BLaER1 treated with 17β-estradiol and CSF1 and Interleukin-3, amounts not matched to agents 10 nM and 100 nM (cell line): Measurements from ENCODE around the gene FADS2.
"Not testable (repeated sequence)": the region's sequence is repeated elsewhere in the genome, so short reads cannot be mapped to it uniquely, and the experiment has no call there.

Experiments used
- H3K27ac ChIP-seq, 11 experiments: shearing (Covaris generic); formaldehyde crosslinking; 2 replicates each; pipeline ENCODE4 v1.8.1; 2022
- H3K27me3 ChIP-seq, 11 experiments: shearing (Covaris generic); formaldehyde crosslinking; 2 replicates each; pipeline ENCODE4 v1.8.1; 2022
- H3K36me3 ChIP-seq, 11 experiments: shearing (Covaris generic); formaldehyde crosslinking; 2 replicates each; pipeline ENCODE4 v1.8.1; 2022
- H3K4me1 ChIP-seq, 10 experiments: shearing (Covaris generic); formaldehyde crosslinking; 2 replicates each; pipeline ENCODE4 v1.8.1; 2022
- H3K4me2 ChIP-seq, 11 experiments: shearing (Covaris generic); formaldehyde crosslinking; 2 replicates each; pipeline ENCODE4 v1.8.1; 2022
- H3K4me3 ChIP-seq, 10 experiments: shearing (Covaris generic); formaldehyde crosslinking; 2 replicates each; pipeline ENCODE4 v1.8.1; 2022
- H3K9ac ChIP-seq, 11 experiments: shearing (Covaris generic); formaldehyde crosslinking; 2 replicates each; pipeline ENCODE4 v1.8.1; 2022
- H3K9me3 ChIP-seq, 11 experiments: shearing (Covaris generic); formaldehyde crosslinking; replicated peaks in 1 of 11; 2 replicates each; pipeline ENCODE4 v1.8.1; 2022
- H4K20me1 ChIP-seq, 11 experiments: shearing (Covaris generic); formaldehyde crosslinking; 2 replicates each; pipeline ENCODE4 v1.8.1; 2022
- Cebpa-rat ChIP-seq, 11 experiments: shearing (Covaris generic); IDR thresholded peaks; 2 replicates each; pipeline ENCODE4 v1.8.1; 2022

FADS2 gene

GRCh38 chr11:61875698-61876097 is 47.6 kb downstream of the FADS2 start:
- H3K4me3 ChIP-seq: no peak overlapping the region
- H3K27me3 ChIP-seq: no peaks in the 10 kb centered on the region
- H3K27ac ChIP-seq: no peak overlapping the region
- peaks cover 0 to 24% (median 9%) of the 10 kb centered on the region in 11 experiments; a peak in 12 of 22 replicates for H4K20me1 ChIP-seq
- H3K36me3 ChIP-seq: peaks cover 0 to 58% (median 6%) of the 10 kb centered on the region in 11 experiments; a peak in 12 of 22 replicates
- H3K9me3 ChIP-seq: no peaks in the 10 kb centered on the region
- H3K4me2 ChIP-seq: no peak overlapping the region
- H3K4me1 ChIP-seq: peaks cover 40 to 69% (median 58%) of the 10 kb centered on the region in 10 experiments
- no peak for TF ChIP-seq Cebpa-rat (IDR thresholded peaks at IDR 0.05)
- no peak overlapping the region for H3K9ac ChIP-seq

GRCh38 chr11:61879152-61879551 is 51.1 kb downstream of the FADS2 start:
- Histone ChIP-seq H3K4me2 (peak overlapping the region; percentile 76 to 100 (median 93); a peak in 20 of 22 replicates), H3K27ac (peak overlapping the region in 8 of 11 experiments; percentile 75 to 84 (median 80); a peak in 15 of 22 replicates), H3K4me3 (peak overlapping the region in 8 of 10 experiments; percentile 49 to 67 (median 58); a peak in 16 of 20 replicates)

GRCh38 chr11:61880031-61880430 is 51.9 kb downstream of the FADS2 start:
- Histone ChIP-seq H3K27ac (peak overlapping the region; percentile 45 to 84 (median 79); a peak in 21 of 22 replicates), H3K4me1 (peaks cover 37 to 72% (median 50%) of the 10 kb centered on the region in 10 experiments), H3K9ac (peak overlapping the region; percentile 20 to 83 (median 72)), H3K4me3 (peak overlapping the region in 9 of 10 experiments; percentile 10 to 67 (median 58); a peak in 17 of 20 replicates), H4K20me1 (peaks cover 0 to 24% (median 0%) of the 10 kb centered on the region in 11 experiments; a peak in 7 of 22 replicates), H3K36me3 (peaks cover 0 to 52% (median 6%) of the 10 kb centered on the region in 11 experiments; a peak in 12 of 22 replicates), H3K9me3 (no peaks in the 10 kb centered on the region), H3K27me3 (no peaks in the 10 kb centered on the region), H3K4me2 (peak overlapping the region; percentile 76 to 100 (median 93))
- no peak for TF ChIP-seq Cebpa-rat (IDR thresholded peaks at IDR 0.05)

More at GRCh38 chr11:61879152-61879551, 51.1 kb downstream of the FADS2 start:
- H3K9me3 ChIP-seq: no peaks in the 10 kb centered on the region
- H4K20me1 ChIP-seq: peaks cover 0 to 17% (median 0%) of the 10 kb centered on the region in 11 experiments; a peak in 5 of 22 replicates
- no peaks in the 10 kb centered on the region for H3K27me3 ChIP-seq
- TF ChIP-seq Cebpa-rat (IDR thresholded peaks at IDR 0.05): no peak
- H3K9ac ChIP-seq: peak overlapping the region in 9 of 11 experiments; percentile 40 to 83 (median 73); a peak in 15 of 22 replicates
- peaks cover 0 to 50% (median 6%) of the 10 kb centered on the region in 11 experiments; a peak in 12 of 22 replicates for H3K36me3 ChIP-seq
- peaks cover 37 to 67% (median 51%) of the 10 kb centered on the region in 10 experiments for H3K4me1 ChIP-seq

GRCh38 chr11:61880454-61880853 is 52.4 kb downstream of the FADS2 start:
- peaks cover 0 to 28% (median 2%) of the 10 kb centered on the region in 11 experiments; a peak in 9 of 22 replicates for H4K20me1 ChIP-seq
- no peaks in the 10 kb centered on the region for H3K9me3 ChIP-seq
- H3K4me1 ChIP-seq: peaks cover 37 to 76% (median 53%) of the 10 kb centered on the region in 10 experiments
- peaks cover 0 to 52% (median 6%) of the 10 kb centered on the region in 11 experiments; a peak in 12 of 22 replicates for H3K36me3 ChIP-seq
- no peaks in the 10 kb centered on the region for H3K27me3 ChIP-seq
- H3K27ac ChIP-seq: peak overlapping the region; percentile 45 to 84 (median 79); a peak in 21 of 22 replicates
- H3K4me3 ChIP-seq: peak overlapping the region in 9 of 10 experiments; percentile 10 to 67 (median 58); a peak in 17 of 20 replicates
- peak overlapping the region; percentile 20 to 83 (median 72) for H3K9ac ChIP-seq
- peak overlapping the region; percentile 76 to 100 (median 93) for H3K4me2 ChIP-seq
- no peak for TF ChIP-seq Cebpa-rat (IDR thresholded peaks at IDR 0.05)

GRCh38 chr11:61881397-61881796 is 53.3 kb downstream of the FADS2 start:
- peaks cover 37 to 81% (median 54%) of the 10 kb centered on the region in 10 experiments for H3K4me1 ChIP-seq
- H4K20me1 ChIP-seq: peaks cover 0 to 38% (median 5%) of the 10 kb centered on the region in 11 experiments; a peak in 9 of 22 replicates
- TF ChIP-seq Cebpa-rat (IDR thresholded peaks at IDR 0.05): no peak
- H3K9me3 ChIP-seq: no peaks in the 10 kb centered on the region
- peaks cover 0 to 56% (median 5%) of the 10 kb centered on the region in 11 experiments; a peak in 11 of 22 replicates for H3K36me3 ChIP-seq
- H3K27ac ChIP-seq: peak overlapping the region; percentile 45 to 84 (median 79); a peak in 20 of 22 replicates
- H3K9ac ChIP-seq: peak overlapping the region in 7 of 11 experiments; percentile 57 to 83 (median 74); a peak in 12 of 22 replicates
- H3K4me2 ChIP-seq: peak overlapping the region; percentile 76 to 100 (median 93)
- H3K4me3 ChIP-seq: no peak overlapping the region; a peak in 1 of 20 replicates
- no peaks in the 10 kb centered on the region for H3K27me3 ChIP-seq

- not testable (repeated sequence) for H3K27me3 ChIP-seq, H3K9me3 ChIP-seq, H3K9ac ChIP-seq, H3K4me3 ChIP-seq
- peaks cover 0 to 47% (median 5%) of the 10 kb centered on the region in 11 experiments; a peak in 9 of 22 replicates for H4K20me1 ChIP-seq
- H3K27ac ChIP-seq: peak overlapping the region in 1 of 11 experiments; percentile 80; a peak in 1 of 22 replicates
- TF ChIP-seq Cebpa-rat (IDR thresholded peaks at IDR 0.05): 0 out of 22 replicates have a peak, but pooled peaks of 2 of the 11 experiments have one; percentile 6 to 22
- peak overlapping the region in 10 of 11 experiments; percentile 76 to 100 (median 94); a peak in 18 of 22 replicates for H3K4me2 ChIP-seq
- peaks cover 0 to 56% (median 5%) of the 10 kb centered on the region in 11 experiments; a peak in 11 of 22 replicates for H3K36me3 ChIP-seq
- peaks cover 37 to 81% (median 54%) of the 10 kb centered on the region in 10 experiments for H3K4me1 ChIP-seq
Measured at GRCh38 chr11:61882267-61882666, 54.2 kb downstream of the FADS2 start.

GRCh38 chr11:61882879-61883278 is 54.8 kb downstream of the FADS2 start:
- TF ChIP-seq Cebpa-rat (IDR thresholded peaks at IDR 0.05): no peak
- peaks cover 0 to 56% (median 5%) of the 10 kb centered on the region in 11 experiments; a peak in 11 of 22 replicates for H3K36me3 ChIP-seq
- H3K4me1 ChIP-seq: peaks cover 38 to 75% (median 53%) of the 10 kb centered on the region in 10 experiments
- no peaks in the 10 kb centered on the region for H3K27me3 ChIP-seq
- no peak overlapping the region for H3K27ac ChIP-seq
- no peak overlapping the region for H3K9ac ChIP-seq
- H3K4me2 ChIP-seq: peak overlapping the region in 1 of 11 experiments; percentile 93; a peak in 1 of 22 replicates
- H3K4me3 ChIP-seq: no peak overlapping the region
- peaks cover 0 to 51% (median 6%) of the 10 kb centered on the region in 11 experiments; a peak in 10 of 22 replicates for H4K20me1 ChIP-seq
- peaks cover 0 to 7% (median 0%) of the 10 kb centered on the region in 11 experiments; a peak in 2 of 22 replicates for H3K9me3 ChIP-seq

GRCh38 chr11:61883327-61883726 is 55.2 kb downstream of the FADS2 start:
- peaks cover 0 to 7% (median 0%) of the 10 kb centered on the region in 11 experiments; a peak in 2 of 22 replicates for H3K9me3 ChIP-seq
- TF ChIP-seq Cebpa-rat (IDR thresholded peaks at IDR 0.05): no peak
- peaks cover 0 to 56% (median 4%) of the 10 kb centered on the region in 11 experiments; a peak in 10 of 22 replicates for H3K36me3 ChIP-seq
- peaks cover 0 to 54% (median 9%) of the 10 kb centered on the region in 11 experiments; a peak in 10 of 22 replicates for H4K20me1 ChIP-seq
- H3K27me3 ChIP-seq: no peaks in the 10 kb centered on the region
- H3K4me3 ChIP-seq: no peak overlapping the region
- no peak overlapping the region for H3K9ac ChIP-seq
- peaks cover 39 to 70% (median 51%) of the 10 kb centered on the region in 10 experiments for H3K4me1 ChIP-seq
- no peak overlapping the region; a peak in 1 of 22 replicates for H3K4me2 ChIP-seq
- no peak overlapping the region; a peak in 1 of 22 replicates for H3K27ac ChIP-seq
